ENCODE measurements around the gene LHFPL2. TPM values are rescaled to one million over a fixed set of nuclear protein-coding genes. Genes with fewer than 3 reads are reported as not detected.
"Not testable (repeated sequence)": the region's sequence is repeated elsewhere in the genome, so short reads cannot be mapped to it uniquely, and the experiment has no call there.

Gene LHFPL2
- total and polyA plus RNA-seq, 9 donors = 20.3 to 45.1 (median 27.9) TPM

DNA sequence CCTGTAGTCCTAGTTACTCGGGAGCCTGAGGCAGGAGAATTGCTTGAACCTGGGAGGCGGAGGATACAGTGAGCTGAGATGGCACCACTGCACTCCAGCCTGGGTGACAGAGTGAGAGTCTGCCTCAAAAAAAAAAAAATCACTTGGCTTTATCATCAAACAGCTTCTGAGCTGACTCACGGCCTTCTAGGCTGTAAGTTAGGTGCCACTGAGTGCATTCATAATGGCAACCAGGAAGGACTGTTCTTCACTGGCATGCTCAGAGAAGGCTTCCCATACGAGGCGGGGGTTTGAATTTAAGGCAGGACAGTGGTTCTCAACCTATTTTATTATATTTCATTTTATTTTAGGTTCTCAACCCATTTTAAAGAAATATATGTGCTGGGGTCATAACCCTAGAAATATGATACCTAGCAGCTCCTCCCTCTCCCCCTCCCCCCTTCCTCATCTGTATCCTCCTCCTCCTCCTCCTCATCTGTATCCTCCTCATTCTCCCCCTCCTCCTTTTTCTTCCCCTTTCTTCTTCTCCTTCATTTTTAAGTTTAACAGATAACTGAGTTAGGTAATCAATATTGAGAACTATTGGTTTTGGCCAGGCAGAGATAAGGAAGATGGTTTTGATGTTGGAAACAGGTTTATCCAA, 19.0 kb upstream of the LHFPL2 start:
- no peak for DNase-seq
- no peak overlapping the region for H3K4me3 ChIP-seq
- H3K4me1 ChIP-seq (ENCODE audit: insufficient read depth) = peaks cover 2% of the 10 kb centered on the region
- intact Hi-C loops (cut with DNase I) = no loop called here
- TF ChIP-seq POLR2A (IDR thresholded peaks at IDR 0.05) = no peak
- TF ChIP-seq, protein P1, sequence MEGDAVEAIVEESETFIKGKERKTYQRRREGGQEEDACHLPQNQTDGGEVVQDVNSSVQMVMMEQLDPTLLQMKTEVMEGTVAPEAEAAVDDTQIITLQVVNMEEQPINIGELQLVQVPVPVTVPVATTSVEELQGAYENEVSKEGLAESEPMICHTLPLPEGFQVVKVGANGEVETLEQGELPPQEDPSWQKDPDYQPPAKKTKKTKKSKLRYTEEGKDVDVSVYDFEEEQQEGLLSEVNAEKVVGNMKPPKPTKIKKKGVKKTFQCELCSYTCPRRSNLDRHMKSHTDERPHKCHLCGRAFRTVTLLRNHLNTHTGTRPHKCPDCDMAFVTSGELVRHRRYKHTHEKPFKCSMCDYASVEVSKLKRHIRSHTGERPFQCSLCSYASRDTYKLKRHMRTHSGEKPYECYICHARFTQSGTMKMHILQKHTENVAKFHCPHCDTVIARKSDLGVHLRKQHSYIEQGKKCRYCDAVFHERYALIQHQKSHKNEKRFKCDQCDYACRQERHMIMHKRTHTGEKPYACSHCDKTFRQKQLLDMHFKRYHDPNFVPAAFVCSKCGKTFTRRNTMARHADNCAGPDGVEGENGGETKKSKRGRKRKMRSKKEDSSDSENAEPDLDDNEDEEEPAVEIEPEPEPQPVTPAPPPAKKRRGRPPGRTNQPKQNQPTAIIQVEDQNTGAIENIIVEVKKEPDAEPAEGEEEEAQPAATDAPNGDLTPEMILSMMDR (IDR thresholded peaks at IDR 0.05) = no peak
- H3K27ac ChIP-seq = no peak overlapping the region
- no peaks in the 10 kb centered on the region for H3K9me3 ChIP-seq
- H3K27me3 ChIP-seq = no peaks in the 10 kb centered on the region
- no peaks in the 10 kb centered on the region for H3K36me3 ChIP-seq
- WGBS, 3 donors = 95 to 97% (median 96%) methylated on average over 5 of the region's 5 CpGs

DNA sequence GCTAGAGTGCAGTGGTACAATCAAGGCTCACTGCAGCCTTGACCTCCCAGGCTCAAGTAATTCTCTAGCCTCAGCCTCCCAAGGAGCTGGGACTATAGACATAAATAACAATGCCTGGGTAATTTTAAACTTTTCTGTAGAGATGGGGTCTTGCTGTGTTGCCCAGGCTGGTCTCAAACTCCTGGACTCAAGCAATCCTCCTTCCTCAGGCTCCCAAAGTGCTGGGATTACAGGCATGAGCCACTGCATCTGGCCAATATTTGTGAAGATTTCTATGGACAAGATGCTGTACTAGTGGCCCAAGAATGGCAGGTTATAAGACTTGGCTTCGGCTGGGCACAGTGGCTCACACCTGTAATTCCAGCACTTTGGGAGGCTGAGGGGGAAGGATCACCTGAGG, 18.4 kb upstream of the LHFPL2 start:
- intact Hi-C loops (cut with DNase I); H3K27me3 ChIP-seq: not testable (repeated sequence)

DNA sequence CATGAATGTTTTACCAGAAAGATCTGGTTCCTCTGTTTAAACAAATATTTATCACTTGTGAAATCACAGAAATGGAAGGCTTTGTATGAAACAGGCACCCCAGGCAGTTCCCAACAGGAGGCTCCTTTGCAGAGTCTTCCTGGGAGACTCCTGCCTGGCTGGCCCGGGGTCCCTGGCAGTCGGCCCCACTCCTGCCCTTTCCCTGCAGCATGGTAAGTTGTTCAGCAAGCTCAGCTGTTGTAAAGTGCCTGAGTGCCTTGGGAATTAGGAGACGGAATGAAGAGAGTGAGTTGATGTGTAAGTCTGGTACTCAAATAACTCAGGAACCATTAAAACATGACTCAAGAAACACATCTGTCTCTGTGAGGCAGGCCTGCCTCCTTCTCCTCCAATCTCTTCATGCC, 17.5 kb upstream of the LHFPL2 start:
- H3K4me3 ChIP-seq = no peak overlapping the region
- H3K9me3 ChIP-seq = no peaks in the 10 kb centered on the region
- intact Hi-C loops (cut with DNase I) = no loop called here
- no peak for DNase-seq
- 44 to 56% (median 53%) methylated on average over 3 of the region's 3 CpGs for WGBS, 3 donors
- no peaks in the 10 kb centered on the region for H3K36me3 ChIP-seq
- no peaks in the 10 kb centered on the region for H3K27me3 ChIP-seq
- H3K4me1 ChIP-seq (ENCODE audit: insufficient read depth) = no peaks in the 10 kb centered on the region
- TF ChIP-seq, protein P1 (IDR thresholded peaks at IDR 0.05) = no peak
- TF ChIP-seq EP300 (IDR thresholded peaks at IDR 0.05) (no peak), POLR2A (IDR thresholded peaks at IDR 0.05) (no peak)
- H3K27ac ChIP-seq = peak overlapping the region in 1 of 2 donors; percentile 30

More for the DNA sequence above, 18.4 kb upstream of the LHFPL2 start:
- not testable (repeated sequence) for DNase-seq; H3K4me3 ChIP-seq; H3K36me3 ChIP-seq; H3K4me1 ChIP-seq (ENCODE audit: insufficient read depth); H3K27ac ChIP-seq; H3K9me3 ChIP-seq
- 96 to 100% (median 100%) methylated on average over 1 of the region's 1 CpG for WGBS, 3 donors

DNA sequence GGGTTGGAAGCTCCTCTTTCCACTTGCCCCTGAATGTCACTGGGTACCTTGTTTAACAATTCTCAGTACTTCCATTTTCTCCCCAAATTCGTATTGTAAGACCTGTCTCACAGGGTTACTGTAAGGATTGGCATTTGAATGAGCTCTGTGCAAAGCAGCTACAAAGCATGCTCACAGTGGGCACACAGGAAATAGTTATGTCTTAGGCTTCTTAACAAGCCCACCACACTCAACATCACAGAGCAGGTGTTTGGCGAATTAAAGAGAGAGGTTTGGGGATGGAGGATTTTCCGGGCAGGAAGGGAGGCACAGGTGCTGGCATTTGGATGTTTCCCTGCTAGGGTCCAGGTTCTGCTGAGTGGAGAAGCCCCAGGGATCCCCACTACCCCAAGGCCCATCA, 17.0 kb upstream of the LHFPL2 start:
- intact Hi-C loops (cut with DNase I) = no loop called here
- 95 to 98% (median 97%) methylated on average over 3 of the region's 3 CpGs for WGBS, 3 donors
- peak overlapping the region in 1 of 2 donors; percentile 30 for H3K27ac ChIP-seq

DNA sequence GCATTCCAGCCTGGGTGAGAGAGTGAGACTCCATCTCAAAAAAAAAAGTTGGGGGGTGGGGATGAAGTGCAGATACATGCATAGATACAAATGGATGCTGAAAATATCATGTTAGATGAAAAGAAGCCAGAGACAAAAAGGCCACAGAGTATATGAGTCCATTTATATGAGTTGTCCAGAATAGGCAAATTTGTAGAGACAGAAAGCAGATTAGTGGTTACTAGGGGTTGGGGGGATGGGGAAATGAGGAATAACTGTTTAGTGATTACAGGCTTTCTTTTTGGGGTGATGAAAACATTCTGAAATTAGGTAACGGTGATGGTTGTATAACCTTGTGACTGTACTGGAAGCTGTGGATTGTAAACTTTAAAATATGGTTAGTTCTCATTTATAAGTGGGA, 13.8 kb upstream of the LHFPL2 start:
- Histone ChIP-seq H3K4me1 (ENCODE audit: insufficient read depth) (peaks cover 10% of the 10 kb centered on the region), H3K27ac (no peak overlapping the region), H3K27me3 (no peaks in the 10 kb centered on the region), H3K9me3 (no peaks in the 10 kb centered on the region), H3K4me3 (no peak overlapping the region), H3K36me3 (no peaks in the 10 kb centered on the region)
- TF ChIP-seq POLR2A (IDR thresholded peaks at IDR 0.05) (no peak), EP300 (IDR thresholded peaks at IDR 0.05) (no peak)
- TF ChIP-seq, protein P1 (IDR thresholded peaks at IDR 0.05) = no peak
- intact Hi-C loops (cut with DNase I) = no loop called here
- WGBS, 3 donors = 87 to 95% (median 95%) methylated on average over 1 of the region's 1 CpG
- no peak for DNase-seq

More for the DNA sequence above, 17.0 kb upstream of the LHFPL2 start:
- TF ChIP-seq EP300 (IDR thresholded peaks at IDR 0.05) (no peak), POLR2A (IDR thresholded peaks at IDR 0.05) (no peak)
- TF ChIP-seq, protein P1 (IDR thresholded peaks at IDR 0.05) = no peak
- H3K27me3 ChIP-seq = no peaks in the 10 kb centered on the region
- DNase-seq = no peak
- no peaks in the 10 kb centered on the region for H3K36me3 ChIP-seq
- no peak overlapping the region for H3K4me3 ChIP-seq
- no peaks in the 10 kb centered on the region for H3K9me3 ChIP-seq
- no peaks in the 10 kb centered on the region for H3K4me1 ChIP-seq (ENCODE audit: insufficient read depth)
